HFF-Myc (cell line): ENCODE measurements around the gene PIP4P1.
"Not testable (repeated sequence)": the region's sequence is repeated elsewhere in the genome, so short reads cannot be mapped to it uniquely, and the experiment has no call there.

Source experiments
- DNase-seq: peaks from one replicate; pipeline ENCODE4 v3.0.0-alpha.2; 2011; ENCODE audit warnings: low read depth; ENCODE audit errors: extremely low read depth
- H3K4me3 ChIP-seq: replicated peaks from 2 replicates; pipeline ENCODE4 v1.5.1; 2011; ENCODE audit warnings: low read depth, mild to moderate bottlenecking, control low read depth, low read length
- TF ChIP-seq, protein P1 (sequence below): IDR thresholded peaks from 2 replicates; pipeline ENCODE4 v1.5.1; 2012; ENCODE audit warnings: mild to moderate bottlenecking, low read depth, low read length, control low read depth; ENCODE audit errors: missing control alignments

The PIP4P1 gene

DNA sequence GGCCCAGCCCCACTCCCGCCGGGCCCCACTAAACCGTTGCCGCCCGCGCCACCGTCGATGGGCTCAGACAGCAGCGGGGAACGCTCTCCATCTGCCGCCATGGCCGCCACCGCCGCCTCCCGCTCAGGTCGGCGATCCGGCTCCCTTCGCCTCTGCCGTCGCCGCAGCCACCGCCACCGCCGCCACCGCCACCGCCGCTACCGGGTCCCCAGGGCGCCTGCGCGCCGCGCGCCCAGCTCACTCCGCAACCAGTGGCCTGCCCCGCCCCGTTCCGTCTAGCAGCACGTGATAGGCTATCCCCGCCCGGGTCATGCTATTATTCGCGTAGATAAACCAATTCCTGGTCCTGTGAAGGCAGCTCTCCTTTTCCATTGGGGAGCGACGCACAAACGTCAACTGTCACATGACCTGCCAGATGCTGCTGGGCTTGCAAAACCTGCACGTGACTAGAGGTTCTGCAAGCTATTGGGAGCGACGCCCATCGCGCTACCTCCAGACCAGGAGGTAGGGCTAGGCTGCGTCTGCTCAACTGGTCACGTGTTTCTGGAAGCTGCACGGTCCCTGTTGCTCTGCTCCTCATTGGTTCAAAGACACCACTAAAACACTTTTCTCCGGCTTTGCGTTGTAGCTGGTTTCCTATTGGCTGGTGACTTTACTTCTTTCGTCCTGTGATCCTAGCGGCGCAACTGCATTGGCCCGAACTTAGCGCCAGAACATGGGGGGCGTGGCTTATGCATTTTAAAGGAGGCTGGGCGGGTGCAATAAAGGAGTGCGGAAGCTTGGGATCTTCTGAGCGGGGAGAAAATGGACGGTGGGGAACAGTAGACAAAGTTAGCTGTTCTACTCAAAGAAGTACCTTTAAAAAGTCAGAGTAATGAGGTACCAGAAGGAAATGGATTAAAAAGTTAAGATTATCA is at the start of gene PIP4P1:
TSS of gene PIP4P1 (minus strand) at position 210 of the 917 bp plus-strand sequence. CDS start at position 101, 109 bp downstream.
- H3K4me3 ChIP-seq, result peak within 1 kb of the TSS; percentile 83
- TF ChIP-seq, protein P1, sequence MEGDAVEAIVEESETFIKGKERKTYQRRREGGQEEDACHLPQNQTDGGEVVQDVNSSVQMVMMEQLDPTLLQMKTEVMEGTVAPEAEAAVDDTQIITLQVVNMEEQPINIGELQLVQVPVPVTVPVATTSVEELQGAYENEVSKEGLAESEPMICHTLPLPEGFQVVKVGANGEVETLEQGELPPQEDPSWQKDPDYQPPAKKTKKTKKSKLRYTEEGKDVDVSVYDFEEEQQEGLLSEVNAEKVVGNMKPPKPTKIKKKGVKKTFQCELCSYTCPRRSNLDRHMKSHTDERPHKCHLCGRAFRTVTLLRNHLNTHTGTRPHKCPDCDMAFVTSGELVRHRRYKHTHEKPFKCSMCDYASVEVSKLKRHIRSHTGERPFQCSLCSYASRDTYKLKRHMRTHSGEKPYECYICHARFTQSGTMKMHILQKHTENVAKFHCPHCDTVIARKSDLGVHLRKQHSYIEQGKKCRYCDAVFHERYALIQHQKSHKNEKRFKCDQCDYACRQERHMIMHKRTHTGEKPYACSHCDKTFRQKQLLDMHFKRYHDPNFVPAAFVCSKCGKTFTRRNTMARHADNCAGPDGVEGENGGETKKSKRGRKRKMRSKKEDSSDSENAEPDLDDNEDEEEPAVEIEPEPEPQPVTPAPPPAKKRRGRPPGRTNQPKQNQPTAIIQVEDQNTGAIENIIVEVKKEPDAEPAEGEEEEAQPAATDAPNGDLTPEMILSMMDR, result no peak
- peak; percentile 100 for DNase-seq

DNA sequence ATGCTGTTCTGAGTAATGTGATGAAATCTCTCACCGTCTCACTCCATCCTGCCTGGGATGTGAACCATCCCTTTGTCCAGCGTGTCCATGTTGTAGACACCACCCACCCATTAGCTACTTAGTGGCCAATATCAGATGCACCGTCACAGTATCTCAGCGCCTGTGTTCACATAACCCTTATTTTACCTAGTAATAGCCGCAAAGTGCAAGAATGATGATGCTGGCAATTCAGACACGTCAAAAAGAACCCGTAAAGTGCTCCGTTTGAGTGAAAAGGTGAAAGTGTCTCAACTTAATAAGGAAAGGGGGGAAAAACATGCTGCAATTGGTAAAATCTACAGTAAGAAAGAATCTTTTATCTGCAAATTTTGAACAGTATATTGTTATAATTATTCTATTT is 47.1 kb upstream of the PIP4P1 start:
- no peak overlapping the region for H3K4me3 ChIP-seq
- TF ChIP-seq, protein P1, result no peak
- no peak for DNase-seq

DNA sequence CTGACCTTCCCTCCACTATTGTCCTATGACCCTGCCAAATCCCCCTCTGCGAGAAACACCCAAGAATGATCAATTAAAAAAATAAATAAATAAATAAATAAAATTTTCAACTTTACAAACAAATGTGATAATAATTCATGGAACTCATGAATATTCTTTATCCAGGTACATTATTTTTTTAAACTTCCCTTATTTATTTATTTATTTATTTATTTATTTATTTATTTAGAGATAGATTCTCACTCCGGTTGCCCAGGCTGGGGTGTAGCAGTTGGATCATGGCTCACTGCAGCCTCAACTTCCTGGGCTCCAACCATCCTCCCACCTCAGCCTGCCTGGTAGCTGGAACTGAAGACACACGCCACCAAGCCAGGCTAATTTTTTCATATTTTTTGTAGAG is 46.3 kb upstream of the PIP4P1 start:
- not testable (repeated sequence) for H3K4me3 ChIP-seq, DNase-seq

DNA sequence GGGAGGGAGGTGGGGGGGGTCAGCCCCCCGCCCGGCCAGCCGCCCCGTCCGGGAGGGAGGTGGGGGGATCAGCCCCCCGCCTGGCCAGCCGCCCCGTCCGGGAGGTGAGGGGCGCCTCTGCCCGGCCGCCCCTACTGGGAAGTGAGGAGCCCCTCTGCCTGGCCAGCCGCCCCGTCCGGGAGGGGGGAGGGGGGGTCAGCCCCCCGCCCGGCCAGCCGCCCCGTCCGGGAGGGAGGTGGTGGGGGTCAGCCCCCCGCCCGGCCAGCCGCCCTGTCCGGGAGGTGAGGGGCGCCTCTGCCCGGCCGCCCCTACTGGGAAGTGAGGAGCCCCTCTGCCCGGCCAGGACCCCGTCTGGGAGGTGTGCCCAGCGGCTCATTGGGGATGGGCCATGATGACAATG is 45.5 kb upstream of the PIP4P1 start:
- DNase-seq, H3K4me3 ChIP-seq: not testable (repeated sequence)

DNA sequence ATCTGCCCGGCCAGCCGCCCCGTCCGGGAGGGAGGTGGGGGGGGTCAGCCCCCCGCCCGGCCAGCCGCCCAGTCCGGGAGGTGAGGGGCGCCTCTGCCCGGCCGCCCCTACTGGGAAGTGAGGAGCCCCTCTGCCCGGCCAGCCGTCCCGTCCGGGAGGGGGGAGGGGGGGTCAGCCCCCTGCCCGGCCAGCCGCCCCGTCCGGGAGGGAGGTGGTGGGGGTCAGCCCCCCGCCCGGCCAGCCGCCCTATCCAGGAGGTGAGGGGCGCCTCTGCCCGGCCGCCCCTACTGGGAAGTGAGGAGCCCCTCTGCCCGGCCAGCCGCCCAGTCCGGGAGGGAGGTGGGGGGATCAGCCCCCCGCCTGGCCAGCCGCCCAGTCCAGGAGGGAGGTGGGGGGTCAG is 45.0 kb upstream of the PIP4P1 start:
- not testable (repeated sequence) for H3K4me3 ChIP-seq, DNase-seq

DNA sequence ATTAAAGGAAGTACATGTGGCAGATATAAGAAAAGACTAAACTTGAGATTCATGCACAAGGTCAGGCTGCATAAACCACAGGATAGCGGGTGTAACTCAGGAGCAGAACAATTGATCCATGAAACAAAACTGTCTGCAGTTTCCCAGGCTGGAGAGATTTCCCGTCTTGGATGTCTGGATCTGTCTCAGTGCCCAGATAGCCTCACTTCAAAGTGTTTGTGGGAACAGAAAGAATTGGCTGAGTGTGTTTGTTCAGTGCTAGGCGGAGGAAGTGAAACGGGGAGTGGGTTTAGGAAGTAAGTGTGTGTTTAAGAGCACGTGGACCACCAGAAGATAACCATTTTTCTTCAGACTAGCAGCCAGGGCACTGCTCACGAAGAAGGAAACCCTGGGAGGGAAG is 42.7 kb upstream of the PIP4P1 start:
- no peak for DNase-seq
- H3K4me3 ChIP-seq, result no peak overlapping the region
- TF ChIP-seq, protein P1, result no peak

DNA sequence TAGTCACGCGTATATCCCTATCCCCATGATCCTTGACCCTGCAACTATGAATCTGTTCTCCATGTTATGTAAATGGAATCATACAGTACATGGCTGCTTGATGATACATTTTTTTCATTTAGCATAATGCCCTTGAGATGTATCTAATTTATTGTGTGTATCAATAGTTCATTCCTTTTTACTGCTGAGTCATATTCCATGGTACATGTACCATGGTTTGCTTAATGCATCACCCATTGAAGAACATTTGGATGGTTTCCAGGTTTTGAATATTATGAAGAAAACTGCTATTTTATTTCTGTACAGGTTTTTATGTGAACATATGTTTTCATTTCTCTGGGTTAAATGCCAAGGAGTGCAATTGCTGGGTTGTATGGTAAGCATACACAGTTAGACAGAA is 40.1 kb upstream of the PIP4P1 start:
- no peak overlapping the region for H3K4me3 ChIP-seq
- TF ChIP-seq, protein P1, result no peak
- DNase-seq, result no peak

DNA sequence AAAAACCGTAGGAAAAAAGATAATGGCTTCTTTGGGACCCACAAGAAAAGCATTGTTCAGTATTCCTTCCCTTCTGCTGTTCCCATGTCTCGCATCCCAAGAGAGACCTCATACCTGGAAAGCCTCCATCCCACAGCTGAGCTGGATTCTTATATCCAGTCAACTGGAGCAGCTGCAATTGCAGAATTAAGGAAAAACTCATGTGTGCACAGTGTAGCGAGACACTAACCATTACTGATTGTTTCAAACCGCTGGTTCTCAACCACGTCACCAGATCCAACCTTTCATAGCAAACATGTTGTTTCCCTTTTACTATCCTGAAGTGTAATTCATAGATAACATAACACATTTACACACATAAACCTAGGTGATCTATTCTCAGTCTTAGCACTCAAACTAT is 38.6 kb upstream of the PIP4P1 start:
- no peak for DNase-seq
- TF ChIP-seq, protein P1, result no peak
- H3K4me3 ChIP-seq, result no peak overlapping the region
